Endothelial cell of umbilical vein (primary cell): ENCODE data around the gene BANF2. TPM values are rescaled to one million over a fixed set of nuclear protein-coding genes. Genes with fewer than 3 reads are reported as not detected.

Source experiments
- BruUV-seq: library from RNA; stranded (reverse); fragments of 400-500 nt; replicated peaks from 2 replicates; lab custom pipeline; 2021; lab: Mats Ljungman, UMichigan
- CTCF ChIA-PET: fragments of 300-600, 350-600 bp; sonication (Branson Sonifier 250); formaldehyde crosslinking; loops from one replicate; lab custom pipeline; 2021; ENCODE audit warnings: antibody characterized with exemption, inconsistent platforms; lab: Charles Lee
- POLR2A ChIA-PET: fragments of 300-600, 350-600 bp; sonication (Branson Sonifier 250); formaldehyde crosslinking; loops from one replicate; lab custom pipeline; 2021; ENCODE audit warnings: antibody characterized with exemption, inconsistent platforms; lab: Charles Lee
- DNase-seq: peaks from one replicate; pipeline ENCODE4 v3.0.0-alpha.2; 2011; ENCODE audit warnings: low read depth, low spot score
- FAIRE-seq: peaks from 2 replicates; lab custom pipeline; 2011; peaks lifted over from hg19 to GRCh38; lab: Jason Lieb, UNC
- H2AFZ ChIP-seq: 2 replicates; pipeline ENCODE4 v1.6.0; 2012; ENCODE audit warnings: low read depth, low read length, control low read depth, inconsistent platforms
- H3K27ac ChIP-seq: 2 replicates; pipeline ENCODE4 v1.5.1; 2011; ENCODE audit warnings: low read depth, mild to moderate bottlenecking, control low read depth, low read length, moderate library complexity; ENCODE audit not compliant: insufficient read depth
- H3K27me3 ChIP-seq, 2 experiments: 2 replicates each; pipeline versions ENCODE4 v1.6.0 to v1.6.1; 2011; ENCODE audit warnings: low read length in 2 of 2, mixed read lengths in 1 of 2; ENCODE audit not compliant: control insufficient read depth in 2 of 2, insufficient read depth in 2 of 2
- H3K36me3 ChIP-seq, 2 experiments: 2 replicates in 1 of 2; 3 replicates in 1 of 2; pipeline ENCODE4 v1.5.1; 2011; ENCODE audit warnings: low read length in 2 of 2, mild to moderate bottlenecking in 1 of 2, moderate library complexity in 1 of 2; ENCODE audit not compliant: control insufficient read depth in 2 of 2, insufficient read depth in 2 of 2; ENCODE audit errors: extremely low read depth in 1 of 2
- H3K4me1 ChIP-seq: 3 replicates; pipeline ENCODE4 v1.5.1; 2011; ENCODE audit warnings: mild to moderate bottlenecking, low read length; ENCODE audit not compliant: control insufficient read depth, insufficient read depth; ENCODE audit errors: extremely low read depth
- H3K4me2 ChIP-seq: 2 replicates; pipeline ENCODE4 v1.6.1; 2011; ENCODE audit warnings: low read length, control low read depth, mixed read lengths; ENCODE audit not compliant: insufficient read depth
- H3K4me3 ChIP-seq, 3 experiments: fragments of 200-600 bp in 1 of 3; sonication (generic), shearing (Covaris generic) in 1 of 3; replicated peaks in 1 of 3; 2 replicates each; pipeline ENCODE4 v1.5.1; 2011 to 2016; ENCODE audit warnings: control low read depth in 3 of 3, low read length in 3 of 3, mild to moderate bottlenecking in 2 of 3, inconsistent platforms in 1 of 3, low read depth in 1 of 3, moderate library complexity in 1 of 3; ENCODE audit not compliant: insufficient read depth in 1 of 3
- H3K79me2 ChIP-seq: 2 replicates; pipeline ENCODE4 v1.6.0; 2012; ENCODE audit warnings: low read length, inconsistent platforms; ENCODE audit not compliant: control insufficient read depth, insufficient read depth
- H3K9ac ChIP-seq: replicated peaks from 2 replicates; pipeline ENCODE3; 2011; ENCODE audit warnings: low read length, control low read depth; ENCODE audit not compliant: insufficient read depth; ENCODE audit errors: extremely low read depth
- H3K9me1 ChIP-seq: replicated peaks from 3 replicates; pipeline ENCODE4 v1.6.0; 2011; ENCODE audit warnings: mild to moderate bottlenecking, low read length; ENCODE audit not compliant: control insufficient read depth, insufficient read depth; ENCODE audit errors: extremely low read depth
- H3K9me3 ChIP-seq: replicated peaks from 2 replicates; pipeline ENCODE4 v1.5.1; 2012; ENCODE audit warnings: low read length, inconsistent platforms; ENCODE audit not compliant: control insufficient read depth, insufficient read depth
- H4K20me1 ChIP-seq: replicated peaks from 2 replicates; pipeline ENCODE3; 2011; ENCODE audit warnings: mild to moderate bottlenecking, low read length; ENCODE audit not compliant: control insufficient read depth, insufficient read depth; ENCODE audit errors: extremely low read depth
- CTCF ChIP-seq, 2 donors: IDR thresholded peaks; 1 replicate in 1 of 2; 2 replicates in 1 of 2; pipeline ENCODE4 v1.5.1; 2011; ENCODE audit warnings: low read length in 2 of 2, mild to moderate bottlenecking in 2 of 2, moderate library complexity in 2 of 2, control low read depth in 1 of 2, inconsistent platforms in 1 of 2, low read depth in 1 of 2; ENCODE audit not compliant: insufficient read depth in 1 of 2; ENCODE audit errors: extremely low read depth in 1 of 2
- EZH2 ChIP-seq: IDR thresholded peaks from 2 replicates; pipeline ENCODE4 v1.6.1; 2012; ENCODE audit warnings: borderline replicate concordance, low read depth, mild to moderate bottlenecking, moderate library complexity, low read length, inconsistent platforms; ENCODE audit not compliant: severe bottlenecking
- GATA2 ChIP-seq: IDR thresholded peaks from 2 replicates; pipeline ENCODE4 v1.7.0; 2011; ENCODE audit warnings: low read depth, mild to moderate bottlenecking, moderate library complexity, mixed read lengths, low read length; ENCODE audit not compliant: insufficient read length, insufficient read depth
- JUN ChIP-seq: IDR thresholded peaks from 2 replicates; pipeline ENCODE4 v1.6.1; 2011; ENCODE audit warnings: borderline replicate concordance, low read depth; ENCODE audit not compliant: insufficient read length, insufficient read depth
- MAX ChIP-seq: IDR thresholded peaks from 2 replicates; pipeline ENCODE4 v1.6.1; 2011; ENCODE audit not compliant: insufficient read depth, insufficient read length
- MYC ChIP-seq: IDR thresholded peaks from one replicate; pipeline ENCODE4 v1.6.1; 2011; ENCODE audit warnings: mild to moderate bottlenecking, low read depth, low read length
- POLR2A ChIP-seq: IDR thresholded peaks from 2 replicates; pipeline ENCODE4 v1.6.1; 2012; ENCODE audit warnings: low read depth, mild to moderate bottlenecking, control low read depth, low read length
- POLR2AphosphoS5 ChIP-seq: IDR thresholded peaks from 2 replicates; pipeline ENCODE4 v1.6.1; 2012; ENCODE audit warnings: low read depth, mild to moderate bottlenecking, control low read depth, low read length, moderate library complexity; ENCODE audit not compliant: insufficient read depth
- dilution Hi-C: fragments of 300-500 bp; cut with MboI; formaldehyde crosslinking; loops from one replicate; pipeline ENCODE4 v1.15.0; 2019; ENCODE audit warnings: low sequenced_read_pairs; ENCODE audit not compliant: extremely low pct_ligation_motif_present
- intact Hi-C: fragments of 100-400 bp; cut with micrococcal nuclease; formaldehyde crosslinking; loops from one replicate; pipeline ENCODE4 v1.10.0; 2022
- polyA plus RNA-seq, 4 experiments: library from polyadenylated mRNA; depleted of rRNA in 3 of 4; stranded (reverse) in 3 of 4; unstranded in 1 of 4; fragments of >200 nt; gene quantifications; 2 replicates each; pipeline versions ENCODE4 v1.2.1 to v1.2.3, GENCODE V29; 2011 to 2012; ENCODE audit warnings: missing spikeins in 1 of 4
- total RNA-seq: library from RNA; stranded (reverse); gene quantifications from 2 replicates; pipeline ENCODE4 v1.2.3, GENCODE V29; 2021

BANF2 gene
- total and polyA plus RNA-seq, 2 donors (not counting 3 experiments of a cell fraction or from before 2014, with no cell fraction given) = not detected

DNA sequence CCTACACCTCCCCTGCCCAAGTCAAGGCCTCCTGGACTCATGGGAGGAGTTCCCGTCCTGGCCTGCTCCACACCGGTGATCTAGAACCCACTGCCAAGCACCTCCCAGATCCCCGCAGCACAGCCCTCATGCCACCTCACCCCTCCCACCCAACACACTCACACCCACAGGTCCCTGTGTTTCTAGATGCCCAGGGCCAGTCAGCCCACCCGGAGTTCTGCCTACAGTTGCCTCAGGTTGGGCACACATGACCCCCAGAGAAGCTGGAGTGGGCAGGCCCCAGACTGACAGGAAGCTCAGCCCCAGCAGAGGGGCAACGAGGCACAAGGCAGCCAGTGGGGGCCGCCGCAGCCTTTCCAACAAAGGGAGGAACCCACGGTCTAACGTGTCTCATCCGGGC lies 47.4 kb upstream of the BANF2 start:
- BruUV-seq = no TSS peak
- TF ChIP-seq EZH2 = no peak
- TF ChIP-seq POLR2A = no peak
- TF ChIP-seq MAX = no peak
- no peak for TF ChIP-seq MYC
- no peak for TF ChIP-seq CTCF (IDR thresholded peaks at IDR 0.05; ENCODE audit: extremely low read depth in 1 of 2, insufficient read depth in 1 of 2, low read depth in 1 of 2, low read length in 2 of 2)
- TF ChIP-seq POLR2AphosphoS5 = no peak
- no peak for TF ChIP-seq GATA2
- TF ChIP-seq JUN = no peak
- DNase-seq = no peak
- no peaks in the 10 kb centered on the region for H3K27me3 ChIP-seq
- no peak overlapping the region for H3K4me3 ChIP-seq
- intact Hi-C loops = no loop called here
- no peaks in the 10 kb centered on the region for H4K20me1 ChIP-seq
- no peaks in the 10 kb centered on the region for H3K9me3 ChIP-seq
- H3K4me2 ChIP-seq = no peak overlapping the region
- CTCF ChIA-PET = interaction anchor here (0.9 to 1.2 kb wide), 2 partner anchors 12 to 287 kb away, joined by 3 to 4 read pairs; no protein-coding TSS in a partner anchor
- H3K27ac ChIP-seq = no peak overlapping the region
- peaks cover 13% of the 10 kb centered on the region for H3K4me1 ChIP-seq
- H2AFZ ChIP-seq = no peak overlapping the region
- dilution Hi-C loops = no loop called here
- H3K9me1 ChIP-seq = no peaks in the 10 kb centered on the region
- peaks cover 12 to 16% of the 10 kb centered on the region in 2 experiments for H3K36me3 ChIP-seq
- FAIRE-seq = no peak
- H3K79me2 ChIP-seq = peaks cover 56% of the 10 kb centered on the region
- H3K9ac ChIP-seq = no peak overlapping the region
- POLR2A ChIA-PET = no interaction called here
